Upper lobe of left lung (tissue), 4 donors: Measurements from ENCODE around the gene GAB2.

Experiments
- CTCF ChIP-seq, 6 experiments: fragments of 450-650 bp in 4 of 6; fragments of 200-600 bp in 2 of 6; sonication (generic) in 2 of 6; IDR thresholded peaks; one replicate each; pipeline ENCODE4 v1.5.1; 2016 to 2019; ENCODE audit warnings: antibody characterized with exemption in 6 of 6
- EP300 ChIP-seq, 4 donors: sonication (generic); formaldehyde crosslinking; IDR thresholded peaks; one replicate each; pipeline ENCODE4 v1.5.1; 2017; ENCODE audit warnings: antibody characterized with exemption in 4 of 4, control low read depth in 2 of 4
- POLR2A ChIP-seq, 4 donors: fragments of 450-650 bp; IDR thresholded peaks; one replicate each; pipeline ENCODE4 v1.5.1; 2016 to 2017; ENCODE audit warnings: antibody characterized with exemption in 4 of 4, mild to moderate bottlenecking in 2 of 4

- no peak for TF ChIP-seq CTCF (IDR thresholded peaks at IDR 0.05)
- TF ChIP-seq EP300 (IDR thresholded peaks at IDR 0.05): no peak
- no peak for TF ChIP-seq POLR2A (IDR thresholded peaks at IDR 0.05)
Measured at GRCh38 chr11:78200553-78200952, 217.1 kb downstream of the GAB2 start.
